HG03135 (cell line): Measurements from ENCODE around the gene NDUFC1.

Experiments
- ATAC-seq: cut with Tn5 transposase; IDR thresholded peaks from one replicate; pipeline ENCODE4 v1.9.1; 2021; ENCODE audit warnings: mild to moderate bottlenecking, moderate library complexity; ENCODE audit not compliant: unreplicated experiment

NDUFC1 gene

GRCh38 chr4:139300431-139301112 is 1.7 kb downstream of the NDUFC1 start:
- peak; percentile 8 for ATAC-seq

DNA sequence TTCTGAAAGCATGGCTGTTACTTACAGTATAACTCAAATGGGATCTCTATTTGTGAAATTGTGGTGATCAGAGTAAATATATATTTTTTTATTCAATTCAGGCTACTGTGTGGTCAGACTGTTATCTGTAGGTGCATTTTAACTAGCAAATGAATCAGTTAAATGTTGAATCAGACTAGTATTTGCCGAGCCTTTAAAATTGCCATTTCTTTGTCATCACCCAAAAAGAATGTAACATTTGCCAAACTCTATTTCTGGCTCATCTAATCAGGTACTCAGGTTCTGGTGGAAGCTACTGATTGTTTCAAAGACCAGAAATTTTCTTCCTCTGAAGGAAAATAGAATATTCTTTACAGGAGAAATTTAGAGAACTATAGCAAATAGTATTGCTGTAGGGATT is 2.7 kb downstream of the NDUFC1 start:
- ATAC-seq, result no peak

DNA sequence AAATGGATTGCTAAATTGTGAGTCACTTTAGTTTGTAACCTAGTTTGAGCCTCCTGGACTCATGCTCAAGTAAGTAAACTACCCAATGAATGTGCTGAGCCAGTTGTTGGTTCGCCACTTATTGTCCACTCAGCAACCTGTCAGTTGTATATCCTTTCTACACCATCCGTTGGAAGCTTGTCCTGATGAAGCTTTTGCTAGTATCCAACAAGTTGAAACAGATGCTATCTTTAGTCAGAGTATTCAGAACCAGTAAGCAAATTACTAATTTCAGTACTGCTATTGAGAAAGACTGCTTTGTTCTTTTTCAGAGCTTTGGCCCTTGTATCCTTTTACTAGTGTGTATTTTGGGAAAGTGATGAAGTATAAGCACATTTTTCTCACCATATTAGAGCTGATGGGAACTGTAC is 5.3 kb downstream of the NDUFC1 start:
- no peak for ATAC-seq

- no peak for ATAC-seq
Measured at GRCh38 chr4:139295942-139296299, 6.4 kb downstream of the NDUFC1 start.

- ATAC-seq, result peak; percentile 95
Measured at GRCh38 chr4:139295206-139295941, 6.9 kb downstream of the NDUFC1 start.

GRCh38 chr4:139286186-139286698 is 16.0 kb downstream of the NDUFC1 start:
- ATAC-seq, result no peak

DNA sequence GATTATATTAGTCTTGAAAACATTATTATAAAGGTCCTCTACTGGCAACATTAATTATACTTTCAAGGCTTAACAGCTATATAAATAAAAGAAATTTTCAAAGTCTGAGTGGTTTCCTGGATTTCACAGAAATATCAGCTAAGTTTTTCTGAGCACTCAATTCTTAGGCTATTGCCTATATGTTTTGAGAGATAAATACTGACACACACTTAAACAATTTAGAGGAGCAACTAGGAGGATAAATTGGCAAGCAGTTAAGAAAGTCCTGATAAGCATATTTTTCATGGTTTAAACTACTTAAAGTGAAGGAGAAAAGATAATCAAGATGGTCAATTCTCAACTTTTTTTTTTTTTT is 19.6 kb downstream of the NDUFC1 start:
- ATAC-seq, result no peak

GRCh38 chr4:139282065-139282720 is 20.1 kb downstream of the NDUFC1 start:
- no peak for ATAC-seq

- ATAC-seq, result no peak
Measured at GRCh38 chr4:139279760-139280620, 22.3 kb downstream of the NDUFC1 start, which contains the start of gene MGARP. MGARP (minus strand) TSS chr4:139280225; CDS start chr4:139280158, 67 bp downstream.

DNA sequence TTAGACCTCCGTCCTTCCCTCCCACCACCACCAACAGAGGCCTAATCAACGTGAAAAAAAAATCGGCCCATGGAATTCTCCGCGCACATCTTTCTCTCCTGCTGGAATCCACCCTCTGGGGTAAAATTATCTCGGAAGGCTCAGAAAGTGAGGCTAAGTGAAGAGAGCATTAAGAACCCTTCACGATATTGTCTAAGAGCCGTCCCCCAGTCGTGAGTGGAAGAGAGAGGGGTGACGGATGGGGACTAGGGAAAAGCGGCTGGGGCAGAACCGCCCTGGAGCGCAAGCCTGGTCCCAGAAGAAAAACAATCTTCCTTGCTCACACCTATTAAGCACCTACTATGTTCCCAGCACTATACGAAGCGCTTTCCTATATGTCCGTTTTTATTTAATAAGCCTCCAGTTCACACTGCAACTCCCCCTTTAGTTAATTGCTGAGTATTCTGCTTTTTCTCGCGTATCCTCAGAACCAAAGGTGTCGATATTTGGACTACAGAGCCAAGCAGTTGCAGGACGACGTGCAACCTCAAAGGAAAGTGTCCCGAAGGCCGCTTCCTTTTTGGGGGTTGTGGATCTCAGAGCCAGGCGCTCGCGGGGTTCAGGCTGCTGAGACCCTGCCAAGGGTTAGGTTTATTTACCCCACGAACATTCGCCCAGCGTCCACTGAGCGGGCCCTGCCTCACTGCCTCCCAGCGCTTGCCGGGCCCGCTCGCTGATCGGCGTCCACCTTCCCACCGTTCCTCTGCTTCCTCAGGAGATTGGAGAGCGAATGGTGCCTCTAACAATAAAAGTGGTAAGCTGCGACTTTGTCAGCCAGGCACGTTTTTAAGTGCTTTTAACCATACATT is 23.1 kb downstream of the NDUFC1 start:
- no peak for ATAC-seq

- no peak for ATAC-seq
Measured at GRCh38 chr4:139278485-139278884, 23.8 kb downstream of the NDUFC1 start.

GRCh38 chr4:139275281-139275735 is 27.0 kb downstream of the NDUFC1 start:
- no peak for ATAC-seq

DNA sequence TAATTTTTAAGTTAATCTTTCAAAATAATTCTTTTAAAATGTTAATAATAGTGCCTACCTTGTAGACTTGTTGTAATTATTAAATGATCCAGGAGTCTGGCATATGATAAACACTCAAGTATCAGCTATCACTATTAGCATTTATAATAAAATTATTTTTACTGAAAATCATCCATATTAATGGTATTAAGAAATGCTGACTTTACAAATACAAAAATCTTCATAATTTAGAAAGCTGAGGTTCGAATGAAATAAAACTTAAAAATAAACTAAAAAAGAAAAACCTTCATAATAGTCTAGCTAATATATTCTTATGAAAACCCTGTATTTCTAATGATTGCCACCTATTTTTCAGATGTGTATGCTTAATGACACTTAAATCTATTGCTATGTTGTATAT is 27.5 kb downstream of the NDUFC1 start:
- no peak for ATAC-seq

DNA sequence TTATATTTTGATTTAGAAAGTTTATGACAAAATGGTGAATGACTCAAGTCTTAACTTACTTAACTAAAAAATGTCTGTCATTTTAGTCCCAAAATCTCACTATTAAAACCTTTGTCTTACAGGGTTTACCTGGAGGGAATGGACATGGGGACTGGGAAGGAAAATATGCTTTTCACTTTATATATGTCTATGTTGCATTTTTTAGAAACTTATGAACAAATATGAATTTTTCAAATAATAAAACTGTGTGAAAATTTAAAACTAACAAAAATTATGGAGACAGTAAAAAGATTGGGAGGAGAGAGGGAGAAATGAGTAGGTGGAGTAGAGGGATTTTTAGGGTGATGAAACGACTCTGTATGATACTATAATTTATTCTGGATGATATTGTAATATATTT is 28.4 kb downstream of the NDUFC1 start:
- no peak for ATAC-seq

GRCh38 chr4:139267301-139267700 is 35.0 kb downstream of the NDUFC1 start:
- ATAC-seq, result no peak

GRCh38 chr4:139266583-139267257 is 35.6 kb downstream of the NDUFC1 start:
- peak; percentile 97 for ATAC-seq

- peak; percentile 1 for ATAC-seq
Measured at GRCh38 chr4:139266208-139266582, 36.1 kb downstream of the NDUFC1 start.

DNA sequence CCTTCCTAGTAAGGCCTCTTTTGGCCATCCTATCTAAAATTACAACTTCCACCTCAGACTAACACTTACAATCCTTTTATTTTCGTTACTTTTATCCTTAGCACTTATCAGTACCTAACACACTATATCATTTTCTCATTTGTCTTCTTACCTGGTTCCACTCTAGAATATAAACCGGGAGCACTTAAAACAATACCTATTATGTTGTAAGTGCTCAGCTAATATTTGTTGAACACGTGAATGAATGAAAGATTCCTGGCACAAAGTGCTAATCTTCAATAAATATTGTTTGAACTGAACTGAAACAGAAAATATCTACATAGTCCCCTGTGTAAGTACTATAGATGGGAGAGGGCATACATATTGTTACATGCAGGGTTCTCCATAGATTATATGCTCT is 36.6 kb downstream of the NDUFC1 start:
- ATAC-seq, result no peak

- no peak for ATAC-seq
Measured at GRCh38 chr4:139256349-139256748, 45.9 kb downstream of the NDUFC1 start.
